ENCODE results near the gene RAF1. TPM values are rescaled to one million over a fixed set of nuclear protein-coding genes. Genes with fewer than 3 reads are reported as not detected.
"Not testable (repeated sequence)": the region's sequence is repeated elsewhere in the genome, so short reads cannot be mapped to it uniquely, and the experiment has no call there.

RAF1 gene
- total and polyA plus RNA-seq, 8 donors, result 36.7 to 156 (median 76.9) TPM

GRCh38 chr3:12627370-12627769 lies 36.5 kb downstream of the RAF1 start:
- TF ChIP-seq POLR2AphosphoS5 (IDR thresholded peaks at IDR 0.05) (no peak), CTCF (IDR thresholded peaks at IDR 0.05) (no peak), POLR2A (IDR thresholded peaks at IDR 0.05) (no peak), EP300 (IDR thresholded peaks at IDR 0.05) (no peak)
- intact Hi-C loops (cut with DNase I; ENCODE audit: low total_unique reads), result no loop called here

GRCh38 chr3:12624964-12625363 lies 39.0 kb downstream of the RAF1 start:
- H3K9me3 ChIP-seq; H3K27me3 ChIP-seq; intact Hi-C loops (cut with DNase I; ENCODE audit: low total_unique reads); H3K36me3 ChIP-seq; DNase-seq; H3K4me3 ChIP-seq: not testable (repeated sequence)
- Histone ChIP-seq H3K27ac (peak overlapping the region in 4 of 5 donors; percentile 22 to 75 (median 59)), H3K4me1 (peaks cover 41 to 96% (median 69%) of the 10 kb centered on the region in 4 donors)
- 93 to 98% (median 95%) methylated on average over 3 of the region's 3 CpGs for WGBS, 5 donors

More at GRCh38 chr3:12627370-12627769, 36.5 kb downstream of the RAF1 start:
- H3K9me3 ChIP-seq, result no peaks in the 10 kb centered on the region
- no peaks in the 10 kb centered on the region for H3K36me3 ChIP-seq
- WGBS, 5 donors, result 39 to 49% (median 44%) methylated on average over 4 of the region's 4 CpGs
- H3K4me1 ChIP-seq, result peaks cover 40 to 96% (median 76%) of the 10 kb centered on the region in 4 donors
- H3K4me3 ChIP-seq, result no peak overlapping the region
- no peaks in the 10 kb centered on the region for H3K27me3 ChIP-seq
- no peak overlapping the region for H3K27ac ChIP-seq
- DNase-seq, result no peak

- Histone ChIP-seq H3K4me3 (no peak overlapping the region), H3K9me3 (no peaks in the 10 kb centered on the region), H3K4me1 (peaks cover 32 to 91% (median 60%) of the 10 kb centered on the region in 4 donors), H3K27ac (no peak overlapping the region), H3K27me3 (no peaks in the 10 kb centered on the region), H3K36me3 (no peaks in the 10 kb centered on the region)
- intact Hi-C loops (cut with DNase I; ENCODE audit: low total_unique reads), result no loop called here
- TF ChIP-seq POLR2A (IDR thresholded peaks at IDR 0.05) (no peak), CTCF (IDR thresholded peaks at IDR 0.05) (no peak), EP300 (IDR thresholded peaks at IDR 0.05) (no peak), POLR2AphosphoS5 (IDR thresholded peaks at IDR 0.05) (no peak)
- WGBS, 5 donors, result 67 to 83% (median 77%) methylated on average over 5 of the region's 5 CpGs
- no peak for DNase-seq
These were observed 39.9 kb downstream of the RAF1 start for GRCh38 chr3:12624056-12624455.

GRCh38 chr3:12622335-12622734 lies 41.6 kb downstream of the RAF1 start:
- WGBS, 5 donors, result 59 to 76% (median 68%) methylated on average over 4 of the region's 4 CpGs
- Histone ChIP-seq H3K4me3 (no peak overlapping the region), H3K27ac (peak overlapping the region in 1 of 5 donors; percentile 38), H3K4me1 (peaks cover 23 to 73% (median 46%) of the 10 kb centered on the region in 4 donors), H3K36me3 (peaks cover 11 to 15% (median 13%) of the 10 kb centered on the region in 4 donors), H3K27me3 (no peaks in the 10 kb centered on the region), H3K9me3 (no peaks in the 10 kb centered on the region)
- DNase-seq, result no peak
- no peak for TF ChIP-seq CTCF (IDR thresholded peaks at IDR 0.05)
- no peak for TF ChIP-seq POLR2AphosphoS5 (IDR thresholded peaks at IDR 0.05)
- TF ChIP-seq POLR2A (IDR thresholded peaks at IDR 0.05), result no peak
- no peak for TF ChIP-seq EP300 (IDR thresholded peaks at IDR 0.05)
- intact Hi-C loops (cut with DNase I; ENCODE audit: low total_unique reads), result no loop called here

GRCh38 chr3:12620729-12621128 lies 43.2 kb downstream of the RAF1 start:
- no peak for DNase-seq
- intact Hi-C loops (cut with DNase I; ENCODE audit: low total_unique reads), result no loop called here
- TF ChIP-seq CTCF (IDR thresholded peaks at IDR 0.05), result no peak
- TF ChIP-seq EP300 (IDR thresholded peaks at IDR 0.05), result no peak
- no peak for TF ChIP-seq POLR2A (IDR thresholded peaks at IDR 0.05)
- TF ChIP-seq POLR2AphosphoS5 (IDR thresholded peaks at IDR 0.05), result no peak
- H3K27ac ChIP-seq, result no peak overlapping the region
- H3K9me3 ChIP-seq, result no peaks in the 10 kb centered on the region
- H3K4me1 ChIP-seq, result peaks cover 16 to 57% (median 34%) of the 10 kb centered on the region in 4 donors
- H3K36me3 ChIP-seq, result peaks cover 21 to 30% (median 29%) of the 10 kb centered on the region in 4 donors
- no peaks in the 10 kb centered on the region for H3K27me3 ChIP-seq
- H3K4me3 ChIP-seq, result no peak overlapping the region

All from stomach (tissue), 9 donors.